RCC 7860 (cell line): ENCODE results near the gene LRRK1.

Experiments
- DNase-seq: peaks from one replicate; pipeline ENCODE4 v3.0.0-alpha.2; 2015; ENCODE audit warnings: low spot score
- FAIRE-seq: peaks from 2 replicates; lab custom pipeline; 2012; peaks lifted over from hg19 to GRCh38; lab: Jason Lieb, UNC

The LRRK1 gene

DNA sequence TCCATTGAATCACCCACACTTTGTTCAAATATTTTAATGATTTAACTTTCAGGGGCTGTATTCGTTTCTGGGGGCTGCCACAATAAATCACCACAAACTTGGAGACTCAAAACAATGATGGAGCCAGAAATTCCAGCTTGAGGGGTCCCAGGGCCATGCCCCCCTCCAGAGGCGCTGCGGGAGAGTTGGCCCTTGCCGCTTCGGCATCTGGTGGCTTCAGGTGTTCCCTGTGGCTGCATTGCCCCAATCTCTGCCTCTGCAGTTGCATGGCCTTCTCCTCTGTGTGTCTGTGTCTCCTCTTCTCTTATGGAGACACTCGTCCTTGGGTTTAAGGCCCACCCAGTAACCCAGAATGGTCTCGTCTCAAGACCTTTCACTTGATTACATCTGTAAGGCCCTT lies 187.9 kb downstream of the LRRK1 start:
- DNase-seq (no peak), FAIRE-seq (no peak)

DNA sequence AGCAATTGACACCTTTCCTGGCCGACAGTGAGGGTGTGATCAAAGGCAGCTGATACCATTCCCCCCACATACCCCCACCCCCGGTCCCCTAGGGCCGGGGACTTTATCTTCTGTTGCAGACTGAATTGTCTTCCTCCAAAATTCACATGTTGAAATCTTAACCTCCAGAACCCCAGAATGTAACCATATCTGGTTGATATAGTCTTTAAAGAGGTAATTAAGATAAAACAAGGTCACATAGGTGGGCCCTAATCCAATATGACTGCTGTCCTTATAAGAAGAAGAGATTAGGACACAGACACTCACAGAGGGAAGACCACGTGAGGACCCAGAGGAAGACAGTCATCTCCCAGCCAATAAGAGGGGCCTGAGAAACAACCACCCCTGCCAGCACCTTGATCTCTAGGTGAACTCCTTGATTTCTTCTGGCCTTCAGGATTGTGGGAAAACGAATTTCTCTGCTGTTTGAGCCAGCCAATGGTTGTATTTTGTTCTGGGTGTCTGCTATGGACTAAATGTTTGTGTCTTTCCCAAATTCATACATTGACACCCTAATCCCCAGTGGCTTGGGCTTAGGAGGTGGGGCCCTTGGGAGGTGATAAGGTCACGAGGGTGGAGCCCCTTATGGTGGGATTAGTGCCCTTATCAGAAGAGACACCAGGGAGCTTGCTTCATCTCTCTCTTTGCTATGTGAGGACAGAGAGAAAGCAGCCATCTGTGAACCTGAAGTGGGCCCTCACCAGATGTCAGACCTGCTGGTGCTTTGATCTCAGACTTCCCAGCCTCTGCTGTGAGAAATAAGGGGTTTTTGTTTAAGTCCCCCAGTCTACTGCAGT lies 188.7 kb downstream of the LRRK1 start:
- no peak for DNase-seq
- FAIRE-seq = no peak

DNA sequence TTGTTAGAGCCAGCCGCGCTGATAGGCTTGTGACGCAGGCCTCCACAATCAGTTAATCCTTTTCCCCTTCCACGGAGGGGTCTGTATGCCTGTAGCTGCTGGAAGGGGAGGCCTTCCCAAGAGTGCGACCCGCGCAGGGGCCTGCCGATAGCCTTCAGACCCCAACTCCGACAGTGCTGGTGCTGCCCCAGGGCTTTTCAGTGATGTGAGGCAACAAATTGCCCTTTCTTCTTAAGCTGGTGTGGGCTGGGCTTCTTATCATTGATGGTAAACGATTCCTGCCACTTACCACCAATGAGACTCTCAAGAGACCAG lies 189.3 kb downstream of the LRRK1 start:
- no peak for DNase-seq

DNA sequence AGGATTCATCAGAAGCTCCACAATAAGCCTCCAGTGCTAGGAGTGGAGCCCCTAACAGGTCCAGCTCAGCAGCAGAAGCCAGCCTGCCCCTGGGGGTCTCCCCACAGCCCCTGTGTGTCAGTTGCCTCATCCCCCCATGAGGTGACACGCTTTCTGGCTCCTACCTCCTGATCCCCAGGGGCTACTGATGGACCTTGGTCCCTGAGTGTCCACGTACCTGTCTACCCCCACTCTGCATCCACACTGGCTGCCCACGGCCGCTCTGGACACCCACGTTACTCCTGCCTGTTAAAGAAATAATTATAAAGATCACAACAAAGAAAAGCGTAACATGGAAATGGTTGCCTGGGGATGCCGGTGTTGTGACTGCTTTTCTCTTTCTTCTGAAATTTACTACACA lies 189.6 kb downstream of the LRRK1 start:
- FAIRE-seq = no peak

More for the DNA sequence above, 189.3 kb downstream of the LRRK1 start:
- no peak for FAIRE-seq

DNA sequence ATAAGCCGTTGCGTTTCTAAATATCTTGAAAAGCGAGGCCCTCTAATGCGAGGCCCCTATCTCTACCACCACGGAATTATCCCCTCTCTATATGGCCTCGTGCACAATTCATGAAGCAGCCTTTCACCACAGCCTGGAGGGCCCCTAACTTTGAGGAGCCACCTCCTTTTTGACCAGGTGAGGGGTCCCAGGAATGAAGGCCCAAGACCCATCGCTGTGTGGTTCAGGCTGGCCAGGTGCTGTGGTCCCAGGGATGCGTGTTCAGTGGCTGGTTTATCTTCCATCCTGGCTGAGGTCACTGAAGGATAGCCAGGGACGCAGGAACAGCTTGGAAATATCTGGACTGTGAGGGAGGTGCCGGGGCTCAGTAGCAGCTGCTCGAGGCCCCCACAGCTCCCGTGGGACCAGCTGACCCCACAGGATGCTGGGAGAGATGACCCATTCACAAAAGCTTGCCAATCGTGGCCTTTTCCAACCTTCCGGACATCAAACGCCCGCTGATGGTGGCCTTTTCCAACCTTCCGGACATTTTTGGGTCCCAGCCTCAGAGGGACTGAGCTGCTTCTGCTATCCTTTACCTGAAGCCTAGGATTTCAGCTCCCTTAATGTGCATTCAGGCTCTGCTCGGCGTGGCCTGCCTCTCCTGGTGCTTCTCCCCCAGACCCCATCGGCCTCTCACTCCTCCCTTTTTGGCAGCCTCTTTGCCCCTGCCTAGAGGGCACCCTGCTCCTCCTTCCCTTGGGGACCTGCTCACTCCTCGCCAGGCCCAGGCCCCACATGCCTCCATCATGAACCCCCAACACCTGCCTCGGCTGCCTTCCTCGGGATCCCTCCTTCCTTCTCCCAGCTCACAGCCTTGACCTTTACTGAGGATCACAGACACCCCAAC lies 191.8 kb downstream of the LRRK1 start:
- FAIRE-seq = no peak

More for the DNA sequence above, 189.6 kb downstream of the LRRK1 start:
- no peak for DNase-seq

DNA sequence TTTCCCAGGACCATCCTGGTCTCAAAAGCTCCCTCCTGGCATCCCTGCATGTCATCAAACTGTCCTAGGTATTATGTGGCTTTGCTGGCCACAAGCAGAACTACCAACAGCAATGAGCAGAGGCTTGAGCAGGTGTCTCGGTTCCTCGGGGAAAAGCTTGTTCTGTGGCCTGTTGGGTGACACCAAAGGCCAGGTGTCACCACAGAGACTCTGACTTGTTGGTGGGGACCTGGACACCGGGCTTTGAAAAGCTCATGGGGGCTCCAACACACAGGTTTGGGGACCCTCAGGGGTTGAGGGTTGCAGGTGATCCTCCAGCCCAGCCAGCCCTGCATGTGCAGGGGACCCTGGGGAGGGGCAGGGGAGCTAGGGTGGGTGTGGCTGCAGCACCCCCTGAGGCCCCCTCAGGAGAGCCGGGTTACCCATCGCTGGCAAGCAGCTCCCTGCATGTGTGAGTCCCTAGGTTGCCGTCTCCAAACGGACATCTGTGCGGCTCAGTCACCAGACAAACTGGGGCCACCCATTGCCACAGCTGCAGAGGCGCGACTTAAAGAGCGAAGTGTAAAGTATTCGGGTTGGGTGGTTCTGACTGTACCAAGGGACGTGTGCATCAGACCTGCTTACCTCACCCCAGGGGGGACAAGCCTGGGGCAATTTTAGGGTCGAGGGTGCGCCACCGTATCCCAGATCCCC lies 192.6 kb downstream of the LRRK1 start:
- no peak for FAIRE-seq
- DNase-seq = no peak

More for the DNA sequence above, 191.8 kb downstream of the LRRK1 start:
- DNase-seq = no peak

DNA sequence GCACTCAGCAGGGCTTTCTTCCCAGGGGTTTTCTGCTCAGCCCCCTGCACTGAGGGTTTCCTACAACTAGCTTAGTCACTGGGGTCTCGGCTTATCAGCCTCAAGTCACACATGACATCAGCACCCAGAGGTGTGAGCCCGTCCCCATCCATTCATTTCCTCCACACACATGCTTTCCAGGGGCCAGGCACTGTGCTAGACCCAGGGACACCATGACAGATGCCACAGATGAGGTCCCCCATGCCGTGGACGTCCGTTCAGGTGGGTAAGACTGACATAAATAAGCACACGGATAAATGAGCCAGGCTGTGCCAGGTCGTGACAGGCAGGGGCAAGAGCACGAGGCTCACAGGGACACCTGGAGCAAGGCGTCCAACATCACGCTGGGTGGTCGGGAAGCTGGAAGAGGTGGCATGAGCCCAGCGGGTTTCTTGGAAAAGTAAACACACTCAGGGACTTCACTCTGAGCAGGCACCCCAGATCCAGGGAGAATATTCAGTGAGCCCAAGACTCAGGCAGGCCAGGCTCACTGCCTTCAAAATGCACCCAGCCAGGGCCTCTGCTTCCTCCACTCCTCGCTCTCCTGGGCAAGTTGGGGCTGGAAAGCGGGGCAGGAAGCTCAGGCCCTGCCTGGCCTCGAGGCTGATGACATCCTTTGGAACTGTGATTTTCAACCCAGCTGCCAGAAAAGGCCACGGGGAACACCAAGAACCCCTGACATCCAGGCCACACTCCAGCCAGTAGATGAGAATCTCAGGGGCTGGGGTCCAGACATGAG lies 193.4 kb downstream of the LRRK1 start:
- no peak for DNase-seq
- no peak for FAIRE-seq

DNA sequence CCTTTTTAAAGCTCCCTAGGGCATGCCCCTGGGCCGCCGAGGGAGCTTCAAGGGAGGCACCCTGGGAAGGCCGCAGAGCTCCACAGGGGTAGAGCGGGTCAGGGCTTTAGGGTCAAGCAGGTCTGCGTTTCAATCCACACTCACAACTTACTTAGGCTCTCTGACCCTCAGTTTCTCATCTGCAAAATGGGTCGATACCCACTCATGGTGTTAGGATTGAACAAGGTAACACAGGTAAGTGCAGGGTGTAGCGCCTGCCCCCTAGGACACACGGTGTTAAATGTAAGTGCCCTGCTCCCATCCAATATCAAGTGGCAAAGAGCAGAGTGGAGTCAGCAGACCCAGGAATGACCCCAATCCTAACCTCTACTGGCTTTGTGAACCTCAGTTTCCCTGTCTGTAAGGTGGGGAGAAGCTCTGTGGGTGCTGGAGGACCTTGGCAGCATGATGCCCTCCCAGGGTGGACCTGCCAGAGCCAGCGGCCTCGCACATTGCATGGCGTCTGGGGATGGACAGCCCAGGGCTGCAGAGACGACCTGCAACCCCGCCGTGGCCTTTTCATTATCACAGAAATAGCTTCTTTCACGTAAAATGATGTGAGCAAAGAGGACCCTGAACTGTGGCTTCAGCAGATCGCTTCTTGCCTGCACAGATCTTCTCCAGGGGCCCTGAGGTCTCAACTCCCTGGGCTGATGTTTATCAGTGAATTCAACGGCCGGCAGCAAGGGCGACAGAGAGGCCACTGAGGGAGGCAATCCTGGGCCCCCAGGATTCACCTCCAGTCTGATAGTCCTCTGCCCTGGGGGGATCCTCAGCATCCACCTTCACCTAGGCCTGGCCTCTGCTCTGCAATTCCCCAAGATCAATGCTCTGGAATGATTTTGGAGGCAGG lies 194.2 kb downstream of the LRRK1 start:
- no peak for FAIRE-seq
- no peak for DNase-seq

DNA sequence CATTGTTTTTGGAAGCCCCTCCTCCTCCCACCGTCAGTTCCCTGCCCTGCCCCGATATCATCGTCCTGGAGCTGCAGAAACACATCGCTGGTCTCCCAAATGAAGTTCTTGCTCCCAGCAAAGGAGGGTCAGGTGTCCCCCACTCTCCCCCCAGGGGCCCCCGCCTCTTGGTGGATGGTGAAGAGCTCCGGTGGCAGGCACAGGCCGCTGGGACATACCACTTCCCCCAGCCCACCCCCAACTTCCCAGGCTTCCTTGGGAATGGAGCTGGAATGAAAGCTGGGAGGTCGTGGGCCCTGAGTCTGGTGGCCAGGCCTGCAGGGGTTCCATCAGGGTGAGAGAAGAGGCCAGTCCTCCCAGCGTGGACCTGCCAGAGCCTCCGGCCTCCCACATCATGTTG lies 195.0 kb downstream of the LRRK1 start:
- DNase-seq (no peak), FAIRE-seq (no peak)

DNA sequence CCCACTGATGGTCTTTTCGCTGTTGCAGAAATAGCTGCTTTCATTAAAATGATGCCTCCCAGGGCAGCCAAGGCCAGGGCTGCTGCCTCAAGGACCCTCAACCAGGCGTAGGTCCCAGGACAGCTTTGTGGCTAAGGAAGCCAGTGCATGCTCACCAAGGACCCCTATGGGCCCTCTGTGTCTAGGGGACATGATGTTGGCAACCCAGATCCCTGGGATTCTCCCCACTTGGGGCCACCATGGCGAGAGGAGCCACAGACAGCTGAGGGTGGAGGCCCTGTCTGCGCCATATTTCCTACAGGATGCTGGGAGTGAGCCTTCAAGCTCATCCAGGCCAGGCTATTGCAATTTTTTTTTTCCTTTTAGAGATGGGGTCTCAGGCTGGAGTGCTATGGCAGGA lies 195.5 kb downstream of the LRRK1 start:
- no peak for FAIRE-seq
- DNase-seq = no peak

DNA sequence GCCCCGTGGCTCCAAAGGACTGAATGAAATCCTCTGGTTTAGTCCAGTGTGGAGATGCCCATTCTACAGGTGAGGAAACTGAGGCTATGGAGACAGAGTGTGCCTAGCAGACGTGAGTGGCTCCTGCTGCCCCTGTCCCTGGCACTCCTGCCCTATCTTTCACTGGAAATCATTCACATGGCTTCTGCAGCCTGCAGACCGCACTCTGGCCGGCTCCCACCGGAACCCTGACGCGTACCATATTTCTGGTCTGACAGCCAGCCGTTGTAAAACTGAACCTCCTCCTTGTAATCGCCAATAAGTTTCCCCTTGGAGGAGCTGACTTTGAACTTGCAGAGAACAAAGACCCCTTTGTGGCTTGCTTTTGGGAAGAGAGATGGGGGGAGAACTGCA lies 196.2 kb downstream of the LRRK1 start:
- no peak for FAIRE-seq
- no peak for DNase-seq

DNA sequence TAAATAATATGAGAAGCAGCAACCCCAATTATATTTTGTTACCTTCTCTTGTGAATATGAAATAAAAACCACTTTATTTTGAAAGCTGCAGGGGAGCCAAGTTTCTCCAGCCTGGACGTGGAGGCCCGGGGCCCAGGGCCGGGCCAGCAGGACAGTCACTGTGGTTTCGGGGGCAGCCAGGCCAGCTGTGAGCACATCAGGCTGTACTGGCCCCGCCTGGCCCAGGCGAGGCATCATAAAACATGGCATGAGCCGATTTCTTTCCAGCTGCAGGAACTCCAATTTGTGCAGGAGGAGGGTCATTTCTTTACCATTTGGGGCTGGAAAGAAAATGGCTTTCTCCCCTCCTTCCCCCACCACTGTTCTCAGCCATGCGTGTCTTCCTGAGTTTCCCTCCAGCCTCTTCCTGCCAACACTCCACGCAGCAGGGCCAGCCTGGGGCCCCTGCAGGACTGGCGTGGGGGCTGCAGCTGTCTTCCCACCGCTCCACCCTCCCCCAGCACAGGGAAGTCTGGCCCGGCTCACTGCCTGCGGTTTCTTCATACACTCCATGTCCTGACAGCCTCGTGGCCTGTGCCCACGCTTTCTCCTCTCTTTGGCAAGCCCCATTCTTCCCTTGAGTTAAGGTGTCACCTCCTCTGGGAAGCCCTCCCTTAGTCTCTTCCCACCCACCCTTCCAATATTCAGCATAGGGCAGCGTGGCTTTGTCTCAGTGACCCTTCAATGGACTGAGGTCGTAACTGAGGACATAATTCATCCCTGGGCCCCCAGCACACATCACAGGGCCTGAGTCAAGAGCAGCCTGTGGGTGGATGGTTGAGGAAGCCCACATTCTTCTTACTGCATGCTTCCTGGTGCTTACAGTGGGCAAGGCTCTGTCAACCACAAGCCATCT lies 196.9 kb downstream of the LRRK1 start:
- DNase-seq = peak; percentile 29
- FAIRE-seq = no peak

DNA sequence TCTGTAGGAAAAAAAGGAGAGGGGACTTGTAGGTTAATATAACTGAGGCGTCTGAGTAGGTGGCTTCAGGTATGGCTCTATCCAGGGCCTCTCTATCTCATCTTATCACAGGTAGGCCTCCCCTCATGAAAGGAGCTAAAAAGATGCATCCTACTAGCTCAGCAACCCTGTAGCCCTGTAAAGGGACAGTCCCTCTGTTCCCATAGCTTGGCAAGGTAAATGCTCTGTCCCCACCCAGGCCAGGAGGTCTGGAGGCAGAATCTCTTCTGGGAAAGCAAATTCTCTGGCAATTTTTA lies 197.5 kb downstream of the LRRK1 start:
- FAIRE-seq (no peak), DNase-seq (no peak)

DNA sequence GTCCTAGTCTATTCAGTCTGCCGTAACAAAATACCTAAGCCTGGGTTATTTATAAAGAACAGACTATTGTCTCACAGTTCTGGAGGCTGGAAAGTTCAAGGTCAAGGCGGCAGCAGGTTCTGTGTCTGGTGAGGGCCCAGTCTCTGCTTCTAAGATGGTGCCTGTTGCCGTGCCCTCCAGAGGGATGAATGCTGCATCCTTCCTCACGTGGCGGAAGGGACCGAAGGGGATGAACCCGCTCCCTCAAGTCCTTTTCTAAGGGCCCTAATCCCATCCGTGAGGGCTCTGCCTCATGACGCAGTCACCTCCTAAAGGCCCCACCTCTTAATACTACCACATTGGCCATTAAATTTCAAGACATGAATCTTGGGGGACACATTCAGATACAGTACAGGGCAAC lies 199.0 kb downstream of the LRRK1 start:
- FAIRE-seq = no peak
- DNase-seq = no peak

DNA sequence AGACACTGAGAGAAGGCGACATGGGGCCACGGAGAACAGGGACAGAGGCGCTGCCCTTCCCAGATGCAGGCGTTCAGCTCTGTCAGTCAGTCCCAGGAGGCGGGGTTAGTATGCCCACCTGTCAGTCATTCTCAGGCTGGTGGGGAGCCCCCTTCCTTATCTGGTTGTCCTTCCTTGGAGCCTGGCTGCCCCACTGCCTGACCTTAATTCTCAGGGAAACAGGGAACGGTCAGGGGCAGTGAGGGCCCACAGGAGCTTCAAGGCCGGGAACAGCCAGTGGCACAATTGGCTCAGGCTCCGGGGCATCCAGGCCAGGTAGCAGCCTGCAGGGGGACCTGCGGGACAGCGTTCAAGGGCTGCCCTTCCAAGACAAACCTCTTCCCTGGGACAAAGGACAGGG lies 199.5 kb downstream of the LRRK1 start:
- no peak for FAIRE-seq

DNA sequence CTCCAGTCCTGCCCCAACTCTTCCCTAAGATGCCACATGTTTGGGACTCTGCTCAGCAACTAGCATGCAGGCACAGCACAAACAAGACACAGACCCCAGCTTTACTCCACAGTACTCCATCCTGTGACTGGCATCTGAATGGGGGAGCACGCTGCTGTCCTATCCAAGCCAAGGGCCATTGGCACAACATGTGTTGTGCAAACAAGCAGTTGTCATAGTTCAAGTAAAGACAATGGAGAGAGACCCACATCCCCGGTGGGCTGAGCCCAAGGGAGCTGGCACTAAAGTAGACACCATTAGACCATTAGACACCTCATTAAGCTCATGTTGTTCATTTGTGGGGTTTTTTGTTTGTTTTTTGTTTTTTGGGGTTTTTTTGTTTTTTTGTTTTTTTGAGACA lies 200.0 kb downstream of the LRRK1 start:
- no peak for FAIRE-seq

More for the DNA sequence above, 199.5 kb downstream of the LRRK1 start:
- no peak for DNase-seq

More for the DNA sequence above, 200.0 kb downstream of the LRRK1 start:
- no peak for DNase-seq
